AG09309 (cell line): ENCODE measurements around the gene PVALEF.
"Not testable (repeated sequence)": the region's sequence is repeated elsewhere in the genome, so short reads cannot be mapped to it uniquely, and the experiment has no call there.

Experiments
- DNase-seq: peaks from one replicate; pipeline ENCODE4 v3.0.0-alpha.2; 2010; ENCODE audit warnings: low read depth
- H3K4me3 ChIP-seq: 2 replicates; pipeline ENCODE4 v1.5.1; 2011; ENCODE audit warnings: mild to moderate bottlenecking, low read depth, low read length, moderate library complexity; ENCODE audit not compliant: control insufficient read depth
- TF ChIP-seq, protein P1 (sequence below): IDR thresholded peaks from 2 replicates; pipeline ENCODE4 v1.5.1; 2011; ENCODE audit warnings: mild to moderate bottlenecking, low read depth, low read length, inconsistent platforms; ENCODE audit not compliant: insufficient read depth, control insufficient read depth; ENCODE audit errors: missing control alignments

The PVALEF gene

GRCh38 chr17:81221842-81222619, 56.7 kb downstream of the PVALEF start:
- H3K4me3 ChIP-seq = peak overlapping the region; percentile 77
- DNase-seq = no peak
- TF ChIP-seq, protein P1, sequence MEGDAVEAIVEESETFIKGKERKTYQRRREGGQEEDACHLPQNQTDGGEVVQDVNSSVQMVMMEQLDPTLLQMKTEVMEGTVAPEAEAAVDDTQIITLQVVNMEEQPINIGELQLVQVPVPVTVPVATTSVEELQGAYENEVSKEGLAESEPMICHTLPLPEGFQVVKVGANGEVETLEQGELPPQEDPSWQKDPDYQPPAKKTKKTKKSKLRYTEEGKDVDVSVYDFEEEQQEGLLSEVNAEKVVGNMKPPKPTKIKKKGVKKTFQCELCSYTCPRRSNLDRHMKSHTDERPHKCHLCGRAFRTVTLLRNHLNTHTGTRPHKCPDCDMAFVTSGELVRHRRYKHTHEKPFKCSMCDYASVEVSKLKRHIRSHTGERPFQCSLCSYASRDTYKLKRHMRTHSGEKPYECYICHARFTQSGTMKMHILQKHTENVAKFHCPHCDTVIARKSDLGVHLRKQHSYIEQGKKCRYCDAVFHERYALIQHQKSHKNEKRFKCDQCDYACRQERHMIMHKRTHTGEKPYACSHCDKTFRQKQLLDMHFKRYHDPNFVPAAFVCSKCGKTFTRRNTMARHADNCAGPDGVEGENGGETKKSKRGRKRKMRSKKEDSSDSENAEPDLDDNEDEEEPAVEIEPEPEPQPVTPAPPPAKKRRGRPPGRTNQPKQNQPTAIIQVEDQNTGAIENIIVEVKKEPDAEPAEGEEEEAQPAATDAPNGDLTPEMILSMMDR = no peak

GRCh38 chr17:81222620-81222905, 57.3 kb downstream of the PVALEF start:
- no peak for DNase-seq
- H3K4me3 ChIP-seq = peak overlapping the region; percentile 77
- TF ChIP-seq, protein P1 = no peak

DNA sequence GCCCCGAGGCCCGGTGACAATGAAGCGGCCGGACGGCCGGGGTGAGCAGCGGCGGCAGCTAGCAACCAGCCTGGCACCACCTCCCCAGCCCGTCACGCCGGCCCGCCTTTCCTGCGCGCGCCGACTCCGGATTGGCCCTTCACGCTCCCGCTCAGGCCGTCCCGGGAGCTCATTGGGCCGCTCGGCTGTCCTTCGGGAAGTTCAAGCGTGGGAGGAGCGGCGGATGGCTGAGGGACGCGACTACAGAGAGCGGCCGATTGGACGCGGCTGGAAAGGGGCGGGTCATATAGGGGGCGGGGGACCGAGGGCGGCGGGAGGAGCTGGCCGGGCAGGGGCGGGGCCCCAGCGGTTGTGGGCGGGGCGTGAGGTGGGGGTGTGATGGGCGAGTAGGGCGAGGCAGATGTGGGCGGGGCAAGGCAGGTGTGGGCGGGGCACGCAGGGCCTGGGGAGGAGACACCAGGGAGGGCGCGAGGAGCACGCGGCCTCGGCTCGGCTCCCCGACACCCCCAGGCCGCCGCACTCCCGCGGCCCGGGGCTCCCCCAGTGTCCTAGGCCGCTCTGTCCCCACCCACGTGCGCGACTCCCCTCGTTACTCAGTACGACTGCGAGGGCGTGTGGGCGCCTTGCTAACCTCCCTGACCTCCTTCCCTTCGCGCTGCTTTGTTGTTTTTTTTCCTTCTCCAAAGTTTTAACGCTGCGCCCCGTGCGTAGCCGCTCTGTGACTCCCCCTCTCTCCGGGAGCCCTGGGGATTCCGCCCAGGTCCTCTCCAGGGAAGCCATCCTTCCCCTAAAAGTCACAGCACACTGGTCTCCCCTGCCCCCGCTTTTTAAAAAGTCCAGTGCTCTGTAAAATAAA, 57.8 kb downstream of the PVALEF start, which contains the start of gene CEP131:
Gene CEP131 (minus strand): TSS at position 60 of the 856 bp plus-strand sequence. CDS start 2,909 bp downstream, outside the sequence.
- peak; percentile 90 for DNase-seq
- peak within 1 kb of the TSS; percentile 77 for H3K4me3 ChIP-seq
- TF ChIP-seq, protein P1 = no peak

- DNase-seq = no peak
- peak overlapping the region; percentile 47 for H3K4me3 ChIP-seq
- TF ChIP-seq, protein P1 = no peak
Observed at GRCh38 chr17:81223762-81224130, 58.4 kb downstream of the PVALEF start.

DNA sequence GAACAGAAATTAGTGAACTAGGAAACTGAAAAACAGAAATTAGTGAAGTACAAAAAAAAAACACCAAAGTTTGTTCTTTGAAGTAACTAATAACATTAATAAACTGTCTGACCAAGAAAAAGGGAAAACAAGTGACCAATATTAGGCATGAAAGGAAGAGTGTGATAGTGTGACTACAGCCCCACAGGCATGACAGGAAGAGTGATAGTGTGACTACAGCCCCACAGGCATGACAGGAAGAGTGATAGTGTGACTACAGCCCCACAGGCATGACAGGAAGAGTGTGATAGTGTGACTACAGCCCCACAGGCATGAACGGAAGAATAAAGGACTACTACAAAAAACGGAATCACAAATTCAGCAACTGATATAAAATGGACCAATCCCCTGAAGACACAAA, 62.3 kb downstream of the PVALEF start:
- DNase-seq, H3K4me3 ChIP-seq: not testable (repeated sequence)

DNA sequence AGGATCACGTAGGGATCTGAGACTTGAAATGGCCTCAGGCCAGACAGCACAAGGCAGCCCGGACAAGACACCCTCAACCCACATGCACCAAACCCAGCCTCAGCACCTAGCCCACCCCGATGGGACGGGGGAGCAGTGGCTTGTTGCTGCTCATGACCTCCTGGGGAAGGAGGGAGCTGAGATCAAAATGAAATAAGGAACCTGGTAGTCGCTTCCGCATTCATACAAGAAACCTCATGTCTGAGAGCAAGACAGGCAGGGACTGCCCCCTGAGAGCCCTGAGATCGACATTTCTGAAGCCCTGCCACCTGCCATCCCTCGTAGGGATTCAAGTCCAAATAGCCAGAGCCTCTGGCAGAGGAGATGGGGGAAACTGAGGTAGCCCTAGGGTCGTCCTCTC, 63.1 kb downstream of the PVALEF start:
- TF ChIP-seq, protein P1 = no peak
- no peak for DNase-seq
- H3K4me3 ChIP-seq = no peak overlapping the region

- TF ChIP-seq, protein P1 = no peak
- no peak for DNase-seq
- no peak overlapping the region for H3K4me3 ChIP-seq
Observed at GRCh38 chr17:81228834-81229665, 63.7 kb downstream of the PVALEF start.
